Stimulated activated CD4-positive, alpha-beta T cell treated with anti-CD3 and anti-CD28 coated beads, Interleukin-15, amount 100 ng/mL, for 24 hours (primary cell): Measurements from ENCODE around the gene HS3ST4.
A peak's percentile ranks its signal among the peaks of the same experiment; 100 is the strongest.

Experiments
- DNase-seq: peaks from one replicate; pipeline ENCODE4 v3.0.0-alpha.2; 2020

The HS3ST4 gene

GRCh38 chr16:25897702-25898101, 205.9 kb downstream of the HS3ST4 start:
- DNase-seq: no peak

GRCh38 chr16:25905810-25906209, 214.1 kb downstream of the HS3ST4 start:
- no peak for DNase-seq

- no peak for DNase-seq
Measured at GRCh38 chr16:25910971-25911370, 219.2 kb downstream of the HS3ST4 start.

- no peak for DNase-seq
Measured at GRCh38 chr16:25912321-25912720, 220.6 kb downstream of the HS3ST4 start.

GRCh38 chr16:25914357-25914962, 222.7 kb downstream of the HS3ST4 start:
- DNase-seq: no peak

- DNase-seq: no peak
Measured at GRCh38 chr16:25916037-25916436, 224.3 kb downstream of the HS3ST4 start.

- no peak for DNase-seq
Measured at GRCh38 chr16:25922438-25922837, 230.7 kb downstream of the HS3ST4 start.

GRCh38 chr16:25925421-25925820, 233.7 kb downstream of the HS3ST4 start:
- no peak for DNase-seq

- no peak for DNase-seq
Measured at GRCh38 chr16:25931473-25932035, 239.8 kb downstream of the HS3ST4 start.

GRCh38 chr16:25941800-25942499, 250.2 kb downstream of the HS3ST4 start:
- DNase-seq: no peak

GRCh38 chr16:25950586-25951281, 259.0 kb downstream of the HS3ST4 start:
- no peak for DNase-seq

- no peak for DNase-seq
Measured at GRCh38 chr16:25951999-25952398, 260.2 kb downstream of the HS3ST4 start.

GRCh38 chr16:25952983-25953382, 261.2 kb downstream of the HS3ST4 start:
- DNase-seq: no peak

GRCh38 chr16:25957707-25958106, 265.9 kb downstream of the HS3ST4 start:
- no peak for DNase-seq

GRCh38 chr16:25959221-25959620, 267.5 kb downstream of the HS3ST4 start:
- no peak for DNase-seq

GRCh38 chr16:25966172-25967097, 274.7 kb downstream of the HS3ST4 start:
- peak; percentile 36 for DNase-seq

- DNase-seq: no peak
Measured at GRCh38 chr16:25977121-25977520, 285.4 kb downstream of the HS3ST4 start.

- DNase-seq: no peak
Measured at GRCh38 chr16:25978218-25978617, 286.5 kb downstream of the HS3ST4 start.

- no peak for DNase-seq
Measured at GRCh38 chr16:25988084-25988483, 296.3 kb downstream of the HS3ST4 start.

GRCh38 chr16:25988882-25989281, 297.1 kb downstream of the HS3ST4 start:
- no peak for DNase-seq

GRCh38 chr16:25996052-25996451, 304.3 kb downstream of the HS3ST4 start:
- DNase-seq: no peak

GRCh38 chr16:26005336-26005735, 313.6 kb downstream of the HS3ST4 start:
- no peak for DNase-seq

GRCh38 chr16:26012376-26012775, 320.6 kb downstream of the HS3ST4 start:
- no peak for DNase-seq
